PC-3 (cell line): ENCODE results near the gene OR6X1.

Source experiments
- EZH2 ChIP-seq: fragments of 300-600 bp; sonication (generic); IDR thresholded peaks from one replicate; pipeline ENCODE4 v1.6.1; 2017; ENCODE audit warnings: antibody characterized with exemption, mild to moderate bottlenecking, low read length; ENCODE audit not compliant: unreplicated experiment
- EZH2phosphoT487 ChIP-seq: fragments of 300-600 bp; sonication (generic); IDR thresholded peaks from 2 replicates; pipeline ENCODE4 v1.6.1; 2018; ENCODE audit warnings: mild to moderate bottlenecking, antibody characterized with exemption, low read length, borderline replicate concordance
- TF ChIP-seq, protein P1 (sequence below): fragments of 300-600 bp; sonication (generic); conservative IDR thresholded peaks from 2 replicates; pipeline ENCODE4 v1.5.1; 2017; ENCODE audit warnings: antibody characterized with exemption, low read depth, mild to moderate bottlenecking, low read length

DNA sequence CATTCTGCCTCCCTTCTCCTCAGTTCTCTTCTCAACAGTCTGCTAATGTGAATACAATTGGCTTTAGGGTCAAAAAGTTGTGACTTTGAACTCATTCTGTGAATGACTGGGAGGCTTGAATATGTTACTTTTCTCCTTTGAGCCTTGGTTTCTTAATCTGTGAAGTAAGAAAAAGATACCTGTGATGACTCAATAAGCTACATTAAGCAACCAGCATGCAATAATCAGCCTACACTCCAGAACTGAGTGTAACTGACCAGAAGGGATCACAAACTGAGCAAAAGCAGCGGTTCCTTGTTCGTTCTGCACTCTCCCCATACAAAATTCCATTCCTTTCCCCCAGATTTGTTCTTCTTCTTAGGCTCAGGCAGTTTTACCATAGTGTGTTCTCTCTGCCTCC lies 36.3 kb downstream of the OR6X1 start:
- TF ChIP-seq, protein P1, sequence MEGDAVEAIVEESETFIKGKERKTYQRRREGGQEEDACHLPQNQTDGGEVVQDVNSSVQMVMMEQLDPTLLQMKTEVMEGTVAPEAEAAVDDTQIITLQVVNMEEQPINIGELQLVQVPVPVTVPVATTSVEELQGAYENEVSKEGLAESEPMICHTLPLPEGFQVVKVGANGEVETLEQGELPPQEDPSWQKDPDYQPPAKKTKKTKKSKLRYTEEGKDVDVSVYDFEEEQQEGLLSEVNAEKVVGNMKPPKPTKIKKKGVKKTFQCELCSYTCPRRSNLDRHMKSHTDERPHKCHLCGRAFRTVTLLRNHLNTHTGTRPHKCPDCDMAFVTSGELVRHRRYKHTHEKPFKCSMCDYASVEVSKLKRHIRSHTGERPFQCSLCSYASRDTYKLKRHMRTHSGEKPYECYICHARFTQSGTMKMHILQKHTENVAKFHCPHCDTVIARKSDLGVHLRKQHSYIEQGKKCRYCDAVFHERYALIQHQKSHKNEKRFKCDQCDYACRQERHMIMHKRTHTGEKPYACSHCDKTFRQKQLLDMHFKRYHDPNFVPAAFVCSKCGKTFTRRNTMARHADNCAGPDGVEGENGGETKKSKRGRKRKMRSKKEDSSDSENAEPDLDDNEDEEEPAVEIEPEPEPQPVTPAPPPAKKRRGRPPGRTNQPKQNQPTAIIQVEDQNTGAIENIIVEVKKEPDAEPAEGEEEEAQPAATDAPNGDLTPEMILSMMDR: no peak
- no peak for TF ChIP-seq EZH2
- no peak for TF ChIP-seq EZH2phosphoT487
